ENCODE data around the gene CDC42.

Gene CDC42

DNA sequence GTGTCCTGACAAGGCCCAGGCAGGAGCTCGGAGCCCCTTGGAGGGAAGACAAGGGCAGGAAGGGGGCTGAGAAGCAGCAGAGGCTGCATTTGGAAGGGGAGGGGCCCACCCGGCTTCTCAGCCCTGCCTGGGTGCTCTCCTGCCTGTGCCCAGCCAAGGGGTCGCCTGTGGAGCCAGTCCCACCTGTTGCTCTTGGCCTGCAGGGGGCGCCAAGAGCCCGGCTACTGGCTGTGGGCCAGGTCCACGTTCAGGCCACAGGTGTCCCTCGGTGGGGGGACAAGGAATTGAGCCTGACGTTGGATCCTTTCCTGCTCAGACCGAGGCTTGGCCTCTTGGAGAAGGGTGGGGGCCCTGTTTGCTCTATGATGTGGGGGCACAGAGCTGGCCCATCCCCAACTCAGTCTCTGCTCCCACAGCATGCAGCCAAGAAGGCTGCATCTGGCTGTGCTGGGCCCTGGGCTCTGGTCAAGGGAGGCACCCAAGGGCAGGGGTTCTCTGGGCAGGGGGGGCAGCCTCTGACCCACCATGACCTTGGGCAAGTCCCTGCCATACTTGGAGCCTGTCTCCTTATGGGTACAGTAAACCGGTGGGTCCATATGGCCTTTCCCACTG is 79.5 kb downstream of the CDC42 start:
- peak; percentile 28 for DNase-seq (ENCODE audit: low spot score)

DNA sequence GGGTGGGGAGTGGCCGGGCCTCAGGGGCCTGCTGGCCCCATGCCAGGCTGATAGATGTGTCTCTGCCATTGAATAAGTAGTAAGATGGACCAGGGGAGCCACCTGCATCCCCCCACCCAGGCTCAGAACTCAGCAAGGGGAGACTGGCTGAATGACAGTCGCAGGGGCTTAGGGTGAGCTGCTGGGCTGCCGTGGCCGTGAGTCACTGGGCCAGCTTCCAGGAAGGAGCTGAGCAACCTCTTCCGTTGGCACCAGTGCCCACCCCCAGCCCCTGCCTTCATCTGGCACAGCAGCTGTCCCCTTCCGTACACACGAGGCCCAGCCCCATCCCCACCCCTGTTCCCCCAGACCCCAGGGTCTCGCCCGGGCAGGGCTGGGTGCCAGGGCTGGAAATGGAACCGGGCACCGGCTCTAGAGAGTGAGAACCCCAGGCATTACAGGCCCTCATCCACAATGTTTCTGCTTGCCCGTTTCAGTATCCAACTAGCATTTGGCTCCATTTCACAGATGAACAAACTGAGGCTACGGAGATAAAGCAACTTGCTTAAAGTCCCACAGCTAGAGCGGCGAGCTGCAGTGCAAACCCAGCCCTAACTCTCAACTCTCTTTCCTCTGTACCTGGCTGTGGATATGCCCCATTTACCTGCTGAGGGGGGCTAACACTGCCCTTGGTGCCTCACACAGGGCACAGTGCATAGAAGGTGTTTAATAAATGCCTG is 80.2 kb downstream of the CDC42 start:
- DNase-seq (ENCODE audit: low spot score) = no peak

DNA sequence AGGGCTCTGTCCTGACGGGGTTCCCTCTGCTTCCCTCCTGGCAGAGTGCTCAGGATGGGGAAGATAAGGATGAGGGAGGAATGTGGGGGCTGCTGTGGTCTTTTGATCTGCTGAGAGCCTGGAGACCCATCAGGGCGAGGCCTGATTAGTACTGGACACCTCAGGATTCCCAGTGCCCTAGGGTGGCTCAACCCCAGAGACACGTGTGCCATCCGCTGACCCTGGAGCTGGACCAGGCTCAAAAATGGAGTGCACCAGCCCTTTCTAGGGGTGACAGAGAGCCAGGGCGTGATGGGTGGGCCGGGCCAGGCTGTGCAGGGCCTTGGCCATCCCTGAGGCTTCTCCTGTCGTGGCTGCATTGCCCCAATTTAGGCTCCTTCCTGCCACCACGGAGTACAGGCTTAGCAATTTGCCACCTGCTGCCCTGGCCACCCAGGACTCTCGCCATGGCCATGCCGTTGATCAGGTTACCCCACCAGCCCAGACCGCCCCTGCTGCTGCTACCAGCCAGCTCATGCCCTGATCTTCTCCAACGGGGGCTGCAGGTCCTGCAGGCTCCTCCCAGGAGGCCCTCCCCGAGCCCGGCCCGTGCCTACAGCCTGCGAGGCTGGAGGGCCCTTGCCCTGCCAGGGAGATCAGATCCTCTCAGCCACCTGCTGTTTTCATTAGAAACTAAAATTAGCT is 80.9 kb downstream of the CDC42 start:
- DNase-seq (ENCODE audit: low spot score) = no peak

DNA sequence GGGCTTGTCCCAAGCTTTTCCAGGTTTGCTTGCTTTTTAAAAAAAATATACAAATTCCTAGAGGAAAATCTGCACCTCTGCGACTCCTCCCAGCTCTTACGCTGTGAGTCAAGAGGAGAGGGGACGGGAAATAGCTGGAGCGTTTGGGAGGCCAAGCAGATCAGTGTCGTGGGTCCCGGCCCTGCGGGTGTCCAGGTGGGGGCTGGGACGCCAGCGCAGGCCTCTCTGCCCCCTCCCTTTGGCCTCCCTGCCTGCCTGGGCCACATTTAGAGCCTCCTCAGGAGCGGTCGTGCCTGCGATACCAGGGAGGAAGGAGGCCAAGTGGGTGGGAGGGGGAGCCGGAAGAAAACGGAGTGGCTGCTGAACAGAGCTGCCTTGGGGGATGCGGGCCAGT is 81.4 kb downstream of the CDC42 start:
- no peak for DNase-seq (ENCODE audit: low spot score)

DNA sequence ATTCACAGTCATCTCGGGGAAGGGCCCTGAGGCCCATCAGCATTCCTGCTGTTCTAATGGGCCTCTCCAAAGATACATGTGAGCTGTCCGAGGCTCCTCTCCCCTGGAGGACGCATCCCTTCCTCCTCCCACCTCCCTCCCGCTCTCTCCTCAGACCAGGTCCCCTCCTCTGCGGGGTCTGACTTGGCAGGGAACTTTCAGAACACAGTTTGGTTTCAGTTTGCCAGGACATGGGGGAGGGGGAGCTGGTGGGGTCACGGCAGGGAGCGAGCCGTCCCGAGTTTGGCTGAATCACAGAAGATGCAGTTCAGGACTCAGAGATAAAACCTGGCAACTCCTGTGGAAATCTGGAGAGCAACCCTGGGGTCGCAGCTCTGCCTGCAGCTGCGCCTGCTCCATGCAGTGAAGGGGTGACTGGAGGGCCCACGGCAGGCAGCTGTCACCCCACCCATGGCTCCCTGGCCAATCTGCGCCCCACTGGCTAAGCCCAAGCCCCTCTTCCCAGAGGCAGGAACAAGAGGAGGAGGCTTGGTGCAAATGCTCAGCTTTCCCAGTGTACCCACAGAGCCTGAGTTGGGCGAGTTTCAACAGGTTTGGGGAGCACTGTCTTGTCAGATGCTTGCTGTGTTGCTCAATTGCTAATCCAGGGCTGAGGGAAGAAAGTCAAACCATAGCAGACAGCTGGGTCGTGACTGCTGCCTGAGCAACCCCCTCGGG is 84.7 kb downstream of the CDC42 start:
- no peak for DNase-seq (ENCODE audit: low spot score)

DNA sequence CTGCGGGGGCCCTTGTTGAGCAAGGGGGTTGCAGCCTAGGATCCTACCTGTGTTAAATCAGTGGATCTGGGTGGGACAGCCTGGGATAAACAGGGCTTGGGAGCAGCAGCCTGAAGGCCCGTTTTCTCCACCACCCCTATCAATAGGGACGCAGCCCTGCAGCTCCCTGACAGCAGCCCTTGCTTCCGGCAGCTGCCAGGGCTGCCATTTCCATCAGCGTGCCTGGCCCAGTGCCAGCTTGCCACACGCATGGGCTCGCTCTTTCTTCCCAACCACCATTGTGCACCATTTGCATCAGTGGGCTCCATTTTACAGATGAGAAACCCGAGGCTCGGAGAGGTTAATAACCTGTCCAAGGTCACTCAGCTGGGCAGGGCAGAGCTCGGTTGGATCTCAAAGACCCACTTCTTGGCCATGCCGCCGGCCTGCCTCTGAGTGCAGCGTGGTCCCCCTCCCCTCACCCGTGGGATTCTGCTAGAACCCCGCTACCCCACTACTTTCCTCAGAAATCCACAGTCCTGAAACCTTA is 86.6 kb downstream of the CDC42 start:
- DNase-seq (ENCODE audit: low spot score) = no peak

DNA sequence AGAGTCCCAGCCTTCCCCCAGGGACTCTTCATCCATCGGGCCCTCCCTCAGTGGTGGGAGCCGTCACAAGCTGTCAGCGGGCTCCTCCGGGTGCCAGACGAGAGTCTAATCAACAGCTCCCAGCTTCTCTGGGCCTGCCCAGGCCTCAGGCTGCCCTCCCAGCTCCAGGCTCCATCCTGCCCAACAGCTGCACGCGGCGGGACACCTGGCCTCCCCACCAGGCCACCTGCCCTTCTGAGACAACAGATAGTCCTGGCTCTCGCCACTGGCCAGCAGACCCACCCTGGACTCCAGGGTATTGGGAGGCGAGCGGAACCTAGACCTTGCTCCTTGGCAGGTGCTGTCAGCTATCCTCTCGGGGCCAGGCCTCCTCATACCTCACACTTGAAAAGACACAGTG is 87.3 kb downstream of the CDC42 start:
- no peak for DNase-seq (ENCODE audit: low spot score)
